Activated T-helper 17 cell treated with anti-CD3 and anti-CD28 coated beads, Interleukin-2, amount 50 U/mL, for 72 hours (primary cell): ENCODE measurements around the gene BLTP3A. TPM values are rescaled to one million over a fixed set of nuclear protein-coding genes. Genes with fewer than 3 reads are reported as not detected.

ENCODE experiments used
- ATAC-seq: fragments of 150-1000 bp; cut with Tn5 transposase; replicated peaks from 2 replicates; pipeline ENCODE4 v1.10.0; 2021; ENCODE audit warnings: mild to moderate bottlenecking, moderate library complexity
- H3K27ac Mint-ChIP-seq: one replicate; pipeline ENCODE4 v1.8.0; 2022; ENCODE audit warnings: mixed read lengths
- H3K27me3 Mint-ChIP-seq: one replicate; pipeline ENCODE4 v1.8.0; 2022; ENCODE audit warnings: mixed read lengths
- H3K36me3 Mint-ChIP-seq: one replicate; pipeline ENCODE4 v1.8.0; 2022; ENCODE audit warnings: low read depth, mild to moderate bottlenecking, mixed read lengths
- H3K4me1 Mint-ChIP-seq: one replicate; pipeline ENCODE4 v1.8.0; 2022; ENCODE audit warnings: mixed read lengths
- H3K4me3 Mint-ChIP-seq: one replicate; pipeline ENCODE4 v1.8.0; 2022; ENCODE audit warnings: mild to moderate bottlenecking, mixed read lengths
- H3K9me3 Mint-ChIP-seq: one replicate; pipeline ENCODE4 v1.8.0; 2022; ENCODE audit warnings: mixed read lengths
- total RNA-seq, 2 donors: library from RNA; stranded (reverse); gene quantifications; one replicate each; pipeline ENCODE4 v1.2.3, GENCODE V29; 2022

BLTP3A gene
- total RNA-seq, 2 donors from 2014 or later = 8.7 to 11.5 TPM

DNA sequence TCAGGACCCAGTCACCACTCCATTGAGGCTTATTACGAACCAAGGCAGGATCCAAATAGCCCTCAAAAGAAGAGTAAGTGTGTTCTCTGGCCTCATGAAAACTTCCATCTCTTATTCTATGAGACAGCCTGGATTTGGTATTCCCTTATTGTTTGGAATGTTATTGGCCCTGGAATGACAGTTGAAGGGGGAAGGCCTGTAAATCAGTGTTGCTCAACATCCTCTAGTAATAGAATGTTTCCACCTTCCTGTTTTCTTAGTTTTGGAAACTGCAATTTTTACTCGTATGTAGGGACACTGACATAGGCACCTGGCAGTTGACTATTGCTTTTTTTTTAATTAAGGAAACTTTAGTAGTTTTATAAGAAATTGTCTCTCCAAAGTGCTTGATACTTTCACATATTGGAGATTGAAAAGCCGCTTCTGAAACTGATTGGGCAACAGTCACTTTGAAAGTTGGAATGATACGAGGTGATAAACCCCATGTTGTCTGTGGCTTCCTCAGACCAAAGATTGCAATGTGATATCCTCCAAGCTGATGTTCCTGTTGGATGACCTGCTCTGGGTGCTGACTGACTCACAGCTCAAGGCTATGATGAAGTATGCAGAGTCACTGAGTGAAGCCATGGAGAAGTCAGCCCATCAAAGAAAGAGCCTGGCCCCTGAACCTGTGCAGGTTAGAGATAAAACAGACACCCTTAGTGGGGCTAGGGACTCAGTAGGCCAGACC, 43.1 kb downstream of the BLTP3A start:
- peaks cover 69% of the 10 kb centered on the region for H3K36me3 Mint-ChIP-seq
- no peak overlapping the region for H3K27ac Mint-ChIP-seq
- no peak overlapping the region for H3K4me3 Mint-ChIP-seq
- H3K9me3 Mint-ChIP-seq = no peaks in the 10 kb centered on the region
- H3K4me1 Mint-ChIP-seq = peaks cover 11% of the 10 kb centered on the region
- ATAC-seq = no peak
- H3K27me3 Mint-ChIP-seq = no peaks in the 10 kb centered on the region

DNA sequence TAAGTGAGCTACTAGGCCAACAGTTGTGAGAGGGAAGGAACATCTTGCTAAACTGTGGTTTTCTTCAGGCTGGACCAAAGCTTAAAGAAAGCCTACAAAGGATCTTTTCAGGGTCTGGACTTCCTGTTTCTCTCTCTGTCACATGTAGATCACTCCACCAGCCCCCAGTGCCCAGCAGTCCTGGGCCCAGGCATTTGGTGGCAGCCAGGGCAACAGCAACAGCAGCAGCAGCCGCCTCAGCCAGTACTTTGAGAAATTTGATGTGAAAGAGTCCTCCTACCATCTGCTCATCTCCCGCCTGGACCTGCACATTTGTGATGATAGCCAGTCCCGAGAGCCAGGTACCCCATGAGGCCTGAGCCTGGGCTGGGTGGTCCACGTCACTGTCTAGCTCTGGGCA, 44.1 kb downstream of the BLTP3A start:
- Mint-ChIP-seq H3K27me3 (no peaks in the 10 kb centered on the region), H3K36me3 (peaks cover 63% of the 10 kb centered on the region), H3K9me3 (no peaks in the 10 kb centered on the region), H3K4me1 (peaks cover 11% of the 10 kb centered on the region), H3K27ac (no peak overlapping the region), H3K4me3 (no peak overlapping the region)
- ATAC-seq = no peak

DNA sequence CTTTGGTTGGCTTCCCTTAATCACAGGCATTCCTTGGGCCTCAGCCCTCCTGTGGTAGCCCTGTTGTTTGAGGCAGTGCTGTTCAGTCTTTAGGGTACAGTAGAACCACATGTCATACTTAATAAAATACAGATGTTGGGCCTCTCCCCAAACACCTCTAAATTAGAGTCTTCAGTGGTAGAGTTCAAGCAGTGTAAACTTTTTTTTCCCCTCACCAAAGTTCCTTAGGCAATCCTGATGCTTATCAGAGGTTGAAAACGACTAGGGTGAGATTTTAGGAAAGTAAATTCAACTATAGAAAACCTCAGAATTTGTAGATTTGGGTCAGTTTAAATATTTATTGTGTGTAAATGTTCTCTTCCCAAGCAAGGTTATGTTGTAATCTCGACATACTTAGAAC, 44.6 kb downstream of the BLTP3A start:
- no peak for ATAC-seq
- no peaks in the 10 kb centered on the region for H3K9me3 Mint-ChIP-seq
- H3K36me3 Mint-ChIP-seq = peaks cover 62% of the 10 kb centered on the region
- H3K4me1 Mint-ChIP-seq = peaks cover 11% of the 10 kb centered on the region
- H3K27me3 Mint-ChIP-seq = no peaks in the 10 kb centered on the region
- no peak overlapping the region for H3K4me3 Mint-ChIP-seq
- peak overlapping the region; percentile 66 for H3K27ac Mint-ChIP-seq

DNA sequence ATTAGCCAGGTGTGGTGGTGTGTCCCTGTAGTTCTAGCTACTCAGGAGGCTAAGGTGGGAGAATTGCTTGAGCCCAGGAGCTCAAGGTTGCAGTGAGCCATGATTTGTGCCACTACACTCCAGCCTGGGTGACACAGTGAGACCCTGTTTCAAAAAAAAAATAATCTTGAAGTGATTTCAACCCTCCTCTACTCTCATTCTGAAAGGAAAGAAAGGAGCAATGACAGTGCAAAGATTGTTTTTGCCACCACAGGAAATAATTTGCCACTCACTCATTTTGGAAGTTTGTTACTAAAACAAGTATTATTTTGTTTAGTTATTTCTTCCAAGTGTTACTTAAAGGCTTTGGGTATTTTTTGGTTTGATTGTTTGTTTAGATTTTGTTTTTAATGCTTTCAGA, 45.6 kb downstream of the BLTP3A start:
- peak; percentile 44 for ATAC-seq
- Mint-ChIP-seq H3K27ac (peak overlapping the region; percentile 66), H3K4me1 (peaks cover 11% of the 10 kb centered on the region), H3K4me3 (no peak overlapping the region), H3K36me3 (peaks cover 62% of the 10 kb centered on the region), H3K9me3 (no peaks in the 10 kb centered on the region), H3K27me3 (no peaks in the 10 kb centered on the region)

DNA sequence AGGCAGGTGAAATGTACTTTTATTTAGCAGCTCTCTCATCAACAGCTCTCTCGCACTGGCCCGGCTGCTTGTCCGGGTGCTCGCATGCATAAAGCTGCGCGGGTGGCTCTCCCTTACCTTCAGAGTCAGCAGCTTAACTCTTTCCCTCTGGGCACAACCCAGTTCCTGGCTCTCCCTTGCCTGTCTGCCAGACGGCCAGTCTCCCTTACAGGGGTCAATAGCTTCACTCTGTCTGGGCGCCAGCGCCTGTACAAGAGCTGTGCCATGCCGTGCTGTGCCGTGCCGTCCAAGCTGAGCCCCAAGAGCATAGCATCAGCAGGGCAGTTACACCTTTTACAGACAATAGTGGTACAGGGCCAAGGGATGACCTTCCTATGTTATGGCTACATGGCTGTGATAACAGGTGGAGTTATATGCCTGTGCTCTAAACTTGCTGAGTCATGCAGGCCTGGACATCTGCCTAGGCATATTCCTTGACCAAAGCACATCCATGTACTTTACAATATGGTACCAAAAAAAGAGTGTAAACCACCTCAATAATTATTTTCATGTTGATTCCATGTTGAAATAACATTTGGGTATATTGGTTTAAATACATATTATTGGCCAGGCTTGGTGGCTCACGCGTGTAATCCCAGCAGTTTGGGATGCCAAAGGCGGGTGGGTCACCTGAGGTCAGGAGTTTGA, 47.9 kb downstream of the BLTP3A start:
- ATAC-seq = no peak
- Mint-ChIP-seq H3K9me3 (no peaks in the 10 kb centered on the region), H3K4me3 (no peak overlapping the region), H3K36me3 (peaks cover 47% of the 10 kb centered on the region), H3K27ac (peak overlapping the region; percentile 11), H3K4me1 (peaks cover 11% of the 10 kb centered on the region), H3K27me3 (no peaks in the 10 kb centered on the region)

Other genes starting within 250 kb of the BLTP3A start
- under 1 TPM in 1 of 2 donors, not detected in 1; 0.26 TPM for gene SPDEF, start 235.8 kb upstream of the BLTP3A start, total RNA-seq
- 10 to 100 TPM; 58.2 to 65.8 TPM for gene ILRUN, start 95.3 kb upstream of the BLTP3A start, total RNA-seq
- 100 to 1,000 TPM in 1 of 2 donors, 10 to 100 TPM in 1; 97.3 to 169 TPM for gene SNRPC, start 34.6 kb upstream of the BLTP3A start, total RNA-seq
- 10 to 100 TPM; 28.7 to 30.0 TPM for gene TAF11, start 96.0 kb downstream of the BLTP3A start, total RNA-seq
- 1 to 10 TPM; 7.7 to 8.8 TPM for gene ANKS1A, start 97.2 kb downstream of the BLTP3A start, total RNA-seq